Skeletal muscle tissue (tissue), 4 donors: ENCODE measurements around the gene TOLLIP. TPM values are rescaled to one million over a fixed set of nuclear protein-coding genes. Genes with fewer than 3 reads are reported as not detected.

Source experiments
- H3K27ac ChIP-seq: one replicate; pipeline ENCODE4 v1.7.0; 2013; ENCODE audit warnings: mild to moderate bottlenecking, low read depth, low read length, inconsistent platforms
- H3K27me3 ChIP-seq, 3 donors: one replicate each; pipeline ENCODE4 v1.7.0; 2013; ENCODE audit warnings: low read length in 3 of 3; ENCODE audit not compliant: control insufficient read depth in 3 of 3, insufficient read depth in 3 of 3
- H3K36me3 ChIP-seq, 3 donors: one replicate each; pipeline ENCODE4 v1.7.0; 2013; ENCODE audit warnings: low read length in 3 of 3; ENCODE audit not compliant: control insufficient read depth in 3 of 3, insufficient read depth in 3 of 3
- H3K4me1 ChIP-seq, 3 donors: one replicate each; pipeline ENCODE4 v1.7.0; 2013; ENCODE audit warnings: low read length in 3 of 3, mild to moderate bottlenecking in 3 of 3; ENCODE audit not compliant: control insufficient read depth in 3 of 3, insufficient read depth in 3 of 3
- H3K4me3 ChIP-seq, 3 donors: one replicate each; pipeline ENCODE4 v1.7.0; 2013; ENCODE audit warnings: low read length in 3 of 3
- H3K9ac ChIP-seq, 3 donors: one replicate each; pipeline ENCODE4 v1.7.0; 2013; ENCODE audit warnings: low read length in 3 of 3, mild to moderate bottlenecking in 3 of 3, moderate library complexity in 2 of 3, low read depth in 1 of 3
- H3K9me3 ChIP-seq, 3 donors: one replicate each; pipeline ENCODE4 v1.7.0; 2013; ENCODE audit warnings: low read length in 3 of 3; ENCODE audit not compliant: control insufficient read depth in 3 of 3
- total RNA-seq: library from RNA; depleted of rRNA; stranded (reverse); fragments of >200 nt; gene quantifications from one replicate; pipeline ENCODE4 v1.2.3, GENCODE V29; 2014
- donor health status: Osteomylitis.

The TOLLIP gene
- total RNA-seq, 1 donor from 2014 or later: 8.9 TPM

- no peaks in the 10 kb centered on the region for H3K9me3 ChIP-seq
- no peak overlapping the region for H3K27ac ChIP-seq
- no peaks in the 10 kb centered on the region for H3K4me1 ChIP-seq
- no peaks in the 10 kb centered on the region for H3K36me3 ChIP-seq
- H3K27me3 ChIP-seq: no peaks in the 10 kb centered on the region
- no peak overlapping the region for H3K9ac ChIP-seq
- H3K4me3 ChIP-seq: no peak overlapping the region
These were observed 67.1 kb downstream of the TOLLIP start for GRCh38 chr11:1242289-1242688.

GRCh38 chr11:1241706-1242105 is 67.7 kb downstream of the TOLLIP start:
- no peaks in the 10 kb centered on the region for H3K9me3 ChIP-seq
- no peaks in the 10 kb centered on the region for H3K36me3 ChIP-seq
- no peak overlapping the region for H3K9ac ChIP-seq
- H3K27me3 ChIP-seq: peaks cover 0 to 2% (median 0%) of the 10 kb centered on the region in 3 donors
- H3K4me3 ChIP-seq: no peak overlapping the region
- H3K4me1 ChIP-seq: no peaks in the 10 kb centered on the region
- H3K27ac ChIP-seq: no peak overlapping the region

- H3K9ac ChIP-seq: no peak overlapping the region
These were observed 68.7 kb downstream of the TOLLIP start for GRCh38 chr11:1240771-1241170.

GRCh38 chr11:1239596-1240205 is 69.7 kb downstream of the TOLLIP start:
- Histone ChIP-seq H3K9ac (no peak overlapping the region), H3K4me1 (no peaks in the 10 kb centered on the region), H3K36me3 (no peaks in the 10 kb centered on the region), H3K27ac (no peak overlapping the region), H3K4me3 (no peak overlapping the region), H3K27me3 (peaks cover 0 to 9% (median 0%) of the 10 kb centered on the region in 3 donors), H3K9me3 (no peaks in the 10 kb centered on the region)

More at GRCh38 chr11:1240771-1241170, 68.7 kb downstream of the TOLLIP start:
- no peaks in the 10 kb centered on the region for H3K36me3 ChIP-seq
- H3K9me3 ChIP-seq: no peaks in the 10 kb centered on the region
- no peak overlapping the region for H3K27ac ChIP-seq
- H3K4me3 ChIP-seq: no peak overlapping the region
- H3K27me3 ChIP-seq: peaks cover 0 to 9% (median 0%) of the 10 kb centered on the region in 3 donors
- no peaks in the 10 kb centered on the region for H3K4me1 ChIP-seq

- no peak overlapping the region for H3K4me3 ChIP-seq
- no peaks in the 10 kb centered on the region for H3K36me3 ChIP-seq
- peaks cover 0 to 9% (median 0%) of the 10 kb centered on the region in 3 donors for H3K27me3 ChIP-seq
- no peaks in the 10 kb centered on the region for H3K4me1 ChIP-seq
- no peak overlapping the region for H3K27ac ChIP-seq
- H3K9me3 ChIP-seq: no peaks in the 10 kb centered on the region
- no peak overlapping the region for H3K9ac ChIP-seq
These were observed 70.5 kb downstream of the TOLLIP start for GRCh38 chr11:1238767-1239595.

GRCh38 chr11:1237851-1238250 is 71.6 kb downstream of the TOLLIP start:
- Histone ChIP-seq H3K9ac (no peak overlapping the region), H3K27me3 (peaks cover 0 to 9% (median under 1%) of the 10 kb centered on the region in 3 donors), H3K36me3 (no peaks in the 10 kb centered on the region), H3K9me3 (no peaks in the 10 kb centered on the region), H3K4me1 (no peaks in the 10 kb centered on the region), H3K4me3 (no peak overlapping the region), H3K27ac (no peak overlapping the region)

- Histone ChIP-seq H3K9ac (no peak overlapping the region), H3K27ac (no peak overlapping the region), H3K36me3 (no peaks in the 10 kb centered on the region), H3K9me3 (no peaks in the 10 kb centered on the region), H3K4me3 (no peak overlapping the region), H3K27me3 (peaks cover 3 to 15% (median 7%) of the 10 kb centered on the region in 3 donors), H3K4me1 (no peaks in the 10 kb centered on the region)
These were observed 72.3 kb downstream of the TOLLIP start for GRCh38 chr11:1237128-1237580.

- Histone ChIP-seq H3K27me3 (peaks cover 3 to 16% (median 14%) of the 10 kb centered on the region in 3 donors), H3K4me3 (no peak overlapping the region), H3K9ac (no peak overlapping the region), H3K4me1 (no peaks in the 10 kb centered on the region), H3K27ac (no peak overlapping the region), H3K9me3 (no peaks in the 10 kb centered on the region), H3K36me3 (no peaks in the 10 kb centered on the region)
These were observed 72.9 kb downstream of the TOLLIP start for GRCh38 chr11:1236316-1237127.

GRCh38 chr11:1235901-1236315 is 73.5 kb downstream of the TOLLIP start:
- Histone ChIP-seq H3K27me3 (peaks cover 3 to 19% (median 19%) of the 10 kb centered on the region in 3 donors), H3K36me3 (no peaks in the 10 kb centered on the region), H3K9ac (no peak overlapping the region), H3K9me3 (no peaks in the 10 kb centered on the region), H3K27ac (no peak overlapping the region), H3K4me1 (no peaks in the 10 kb centered on the region), H3K4me3 (no peak overlapping the region)
